Pancreas (tissue), 10 donors: ENCODE data around the gene CAMK1G. TPM values are rescaled to one million over a fixed set of nuclear protein-coding genes. Genes with fewer than 3 reads are reported as not detected.

ENCODE experiments used
- ATAC-seq, 4 donors: fragments of 200-7000 bp; cut with Tn5 transposase; one replicate each; pipeline versions ENCODE4 v1.8.0 to v1.9.1; 2020; ENCODE audit warnings: mild to moderate bottlenecking in 4 of 4, moderate library complexity in 4 of 4
- DNase-seq, 6 donors: peaks; one replicate each; pipeline ENCODE4 v3.0.0-alpha.2; 2020
- FAIRE-seq: peaks from 2 replicates; lab custom pipeline; 2012; peaks lifted over from hg19 to GRCh38; lab: Jason Lieb, UNC
- H3K27ac ChIP-seq, 4 donors: fragments of 200-600 bp; sonication (generic); 1 replicate in 3 of 4; 2 replicates in 1 of 4; pipeline versions ENCODE4 v1.5.0 to v1.8.0; 2020
- H3K27me3 ChIP-seq, 4 donors: fragments of 200-600 bp; one replicate each; pipeline ENCODE4 v1.8.0; 2021
- H3K36me3 ChIP-seq, 3 donors: fragments of 200-600 bp; sonication (generic) in 1 of 3; one replicate each; pipeline versions ENCODE4 v1.5.0 to v1.8.0; 2020 to 2021
- H3K4me1 ChIP-seq, 3 donors: fragments of 200-600 bp; one replicate each; pipeline ENCODE4 v1.8.0; 2021
- H3K4me3 ChIP-seq, 4 donors: fragments of 200-600 bp; sonication (generic) in 2 of 4; one replicate each; pipeline versions ENCODE4 v1.5.0 to v1.8.0; 2020 to 2021
- H3K9me3 ChIP-seq, 4 donors: fragments of 200-600 bp; one replicate each; pipeline ENCODE4 v1.8.0; 2021
- CTCF ChIP-seq, 4 donors: fragments of 200-600 bp; sonication (generic) in 3 of 4; IDR thresholded peaks; one replicate each; pipeline versions ENCODE4 v1.5.0 to v1.8.0; 2021; ENCODE audit warnings: antibody characterized with exemption in 4 of 4
- WGBS, 2 donors: extraction: QIAGEN DNeasy Blood & Tissue Kit; methylation state at CpG; one replicate each; pipeline ENCODE4 v1.1.7; 2013; 5-methylcytosine and 5-hydroxymethylcytosine counted together
- intact Hi-C, 3 donors: fragments of 100-400 bp; cut with DNase I; formaldehyde crosslinking; loops; one replicate each; pipeline versions ENCODE4 v1.11.1 to v1.14.2; 2022
- polyA plus RNA-seq, 2 donors: library from polyadenylated mRNA; stranded (reverse); fragments of 200-250 nt; gene quantifications; one replicate each; pipeline ENCODE4 v1.2.3, GENCODE V29; 2013
- total RNA-seq, 6 donors: library from RNA; stranded (reverse); fragmentation: NEBNext Ultra II Directional in 4 of 6; extraction: Animal tissue kit (Norgen Biotek cat#: 25700) in 4 of 6; gene quantifications; one replicate each; pipeline versions ENCODE4 v1.2.1 to v1.2.4, GENCODE V29; 2021 to 2023
- donor health status: healthy with polysubstance abuse.
- donor health status: DM: no; HTN: no; CAD: no; lungs with moderate emphysema.
- donor health status: DM: no; HTN: no; CAD: no.
- donor health status: control.
- donor health status: control.
- donor health status: Bipolar disorder and iron deficiency.
- donor health status: DM: yes; HTN: yes; CAD: no.
- donor health status: DM: no; HTN: no; CAD: no.
- donor health status: DM: no; HTN: no; CAD: no.
- donor health status: DM: yes; HTN: yes; CAD: no.

Gene CAMK1G
- total and polyA plus RNA-seq, 8 donors: 0.06 to 1.2 (median 0.21) TPM; not detected in 2

- 49 to 72% methylated on average over 1 of the region's 1 CpG for WGBS, 2 donors
- DNase-seq: no peak
- H3K27me3 ChIP-seq: no peaks in the 10 kb centered on the region
- H3K36me3 ChIP-seq: no peaks in the 10 kb centered on the region
- no peaks in the 10 kb centered on the region for H3K4me1 ChIP-seq
- ATAC-seq: no peak
- intact Hi-C loops: loop anchor here in 1 of 3 donors (10.0 kb wide), 1 partner anchor 94 kb away; no protein-coding TSS in a partner anchor
- no peak overlapping the region for H3K27ac ChIP-seq
- TF ChIP-seq CTCF (IDR thresholded peaks at IDR 0.05): no peak
- no peak for FAIRE-seq
- no peak overlapping the region for H3K4me3 ChIP-seq
- no peaks in the 10 kb centered on the region for H3K9me3 ChIP-seq
Measured at GRCh38 chr1:209600541-209600940, 17.0 kb downstream of the CAMK1G start.

- peak; percentile 21 to 69 (median 56) for TF ChIP-seq CTCF (IDR thresholded peaks at IDR 0.05)
- H3K4me1 ChIP-seq: no peaks in the 10 kb centered on the region
- H3K36me3 ChIP-seq: no peaks in the 10 kb centered on the region
- ATAC-seq (peak; percentile 88 to 97 (median 95)), DNase-seq (peak in 2 of 6 donors; percentile 20 to 55), FAIRE-seq (no peak)
- no peak overlapping the region for H3K4me3 ChIP-seq
- no peaks in the 10 kb centered on the region for H3K27me3 ChIP-seq
- 22 to 27% methylated on average over 6 of the region's 6 CpGs for WGBS, 2 donors
- no peaks in the 10 kb centered on the region for H3K9me3 ChIP-seq
- H3K27ac ChIP-seq: no peak overlapping the region
- intact Hi-C loops: loop anchor here in 1 of 3 donors (10.0 kb wide), 1 partner anchor 93 kb away; no protein-coding TSS in a partner anchor
Measured at GRCh38 chr1:209601809-209602657, 18.5 kb downstream of the CAMK1G start.

- FAIRE-seq (no peak), ATAC-seq (no peak), DNase-seq (no peak)
- intact Hi-C loops: loop anchor here in 1 of 3 donors (10.0 kb wide), 1 partner anchor 91 kb away; no protein-coding TSS in a partner anchor
- H3K9me3 ChIP-seq: no peaks in the 10 kb centered on the region
- H3K4me3 ChIP-seq: no peak overlapping the region
- TF ChIP-seq CTCF (IDR thresholded peaks at IDR 0.05): no peak
- no peaks in the 10 kb centered on the region for H3K36me3 ChIP-seq
- no peaks in the 10 kb centered on the region for H3K4me1 ChIP-seq
- 66 to 75% methylated on average over 5 of the region's 5 CpGs for WGBS, 2 donors
- H3K27ac ChIP-seq: no peak overlapping the region
- H3K27me3 ChIP-seq: no peaks in the 10 kb centered on the region
Measured at GRCh38 chr1:209603877-209604276, 20.4 kb downstream of the CAMK1G start.

GRCh38 chr1:209607102-209607794, 23.7 kb downstream of the CAMK1G start:
- no peaks in the 10 kb centered on the region for H3K4me1 ChIP-seq
- no peak overlapping the region for H3K4me3 ChIP-seq
- ATAC-seq (peak in 2 of 4 donors; percentile 78 to 92), FAIRE-seq (no peak), DNase-seq (peak in 1 of 6 donors; percentile 34)
- intact Hi-C loops: loop anchor here in 1 of 3 donors (10.0 kb wide), 1 partner anchor 88 kb away; no protein-coding TSS in a partner anchor
- 52 to 65% methylated on average over 1 of the region's 1 CpG for WGBS, 2 donors
- H3K27ac ChIP-seq: peak overlapping the region in 2 of 4 donors; percentile 17 to 55
- no peaks in the 10 kb centered on the region for H3K27me3 ChIP-seq
- H3K36me3 ChIP-seq: no peaks in the 10 kb centered on the region
- H3K9me3 ChIP-seq: no peaks in the 10 kb centered on the region
- no peak for TF ChIP-seq CTCF (IDR thresholded peaks at IDR 0.05)
